ENCODE data around the gene NAV2.

The NAV2 gene

GRCh38 chr11:20050551-20051333, 338.1 kb downstream of the NAV2 start:
- no peak for DNase-seq (ENCODE audit: low read depth in 1 of 2, low spot score in 1 of 2)

- DNase-seq (ENCODE audit: low read depth in 1 of 2, low spot score in 1 of 2): no peak
Observed at GRCh38 chr11:20051469-20052399, 339.1 kb downstream of the NAV2 start.

- no peak for DNase-seq (ENCODE audit: low read depth in 1 of 2, low spot score in 1 of 2)
Observed at GRCh38 chr11:20053572-20053971, 340.9 kb downstream of the NAV2 start.

GRCh38 chr11:20054584-20054983, 341.9 kb downstream of the NAV2 start:
- no peak for DNase-seq (ENCODE audit: low read depth in 1 of 2, low spot score in 1 of 2)

GRCh38 chr11:20055312-20055711, 342.7 kb downstream of the NAV2 start:
- DNase-seq (ENCODE audit: low read depth in 1 of 2, low spot score in 1 of 2): no peak

- DNase-seq (ENCODE audit: low read depth in 1 of 2, low spot score in 1 of 2): no peak
Observed at GRCh38 chr11:20056109-20056949, 343.7 kb downstream of the NAV2 start.

- no peak for DNase-seq (ENCODE audit: low read depth in 1 of 2, low spot score in 1 of 2)
Observed at GRCh38 chr11:20056950-20057943, 344.6 kb downstream of the NAV2 start.

- no peak for DNase-seq (ENCODE audit: low read depth in 1 of 2, low spot score in 1 of 2)
Observed at GRCh38 chr11:20058749-20059458, 346.3 kb downstream of the NAV2 start.

- DNase-seq (ENCODE audit: low read depth in 1 of 2, low spot score in 1 of 2): no peak
Observed at GRCh38 chr11:20059587-20060021, 347.0 kb downstream of the NAV2 start.

GRCh38 chr11:20060181-20060580, 347.5 kb downstream of the NAV2 start:
- no peak for DNase-seq (ENCODE audit: low read depth in 1 of 2, low spot score in 1 of 2)

- DNase-seq (ENCODE audit: low read depth in 1 of 2, low spot score in 1 of 2): no peak
Observed at GRCh38 chr11:20060647-20061205, 348.1 kb downstream of the NAV2 start.

GRCh38 chr11:20061776-20062175, 349.1 kb downstream of the NAV2 start:
- no peak for DNase-seq (ENCODE audit: low read depth in 1 of 2, low spot score in 1 of 2)

GRCh38 chr11:20064961-20065405, 352.3 kb downstream of the NAV2 start:
- DNase-seq (ENCODE audit: low read depth in 1 of 2, low spot score in 1 of 2): no peak

GRCh38 chr11:20065406-20065805, 352.8 kb downstream of the NAV2 start:
- DNase-seq (ENCODE audit: low read depth in 1 of 2, low spot score in 1 of 2): no peak

GRCh38 chr11:20066013-20066782, 353.6 kb downstream of the NAV2 start:
- no peak for DNase-seq (ENCODE audit: low read depth in 1 of 2, low spot score in 1 of 2)

- DNase-seq (ENCODE audit: low read depth in 1 of 2, low spot score in 1 of 2): no peak
Observed at GRCh38 chr11:20066783-20067156, 354.1 kb downstream of the NAV2 start.

GRCh38 chr11:20067665-20068064, 355.0 kb downstream of the NAV2 start:
- DNase-seq (ENCODE audit: low read depth in 1 of 2, low spot score in 1 of 2): no peak

- DNase-seq (ENCODE audit: low read depth in 1 of 2, low spot score in 1 of 2): no peak
Observed at GRCh38 chr11:20068691-20069090, 356.1 kb downstream of the NAV2 start.
